ENCODE results near the gene TBC1D10A.

Gene TBC1D10A

GRCh38 chr22:30265131-30265720, 61.5 kb downstream of the TBC1D10A start:
- no peak for DNase-seq

- no peak for DNase-seq
These were observed 62.9 kb downstream of the TBC1D10A start for GRCh38 chr22:30263883-30264282.

- DNase-seq, result no peak
These were observed 63.6 kb downstream of the TBC1D10A start for GRCh38 chr22:30262917-30263741.

- DNase-seq, result no peak
These were observed 64.6 kb downstream of the TBC1D10A start for GRCh38 chr22:30262112-30262511.

- DNase-seq, result no peak
These were observed 65.6 kb downstream of the TBC1D10A start for GRCh38 chr22:30261134-30261533.

- no peak for DNase-seq
These were observed 66.1 kb downstream of the TBC1D10A start for GRCh38 chr22:30260682-30261081.

GRCh38 chr22:30260276-30260675, 66.5 kb downstream of the TBC1D10A start:
- DNase-seq, result no peak

GRCh38 chr22:30254314-30254713, 72.4 kb downstream of the TBC1D10A start:
- no peak for DNase-seq

GRCh38 chr22:30253205-30253852, 73.4 kb downstream of the TBC1D10A start:
- DNase-seq, result no peak

- no peak for DNase-seq
These were observed 74.1 kb downstream of the TBC1D10A start for GRCh38 chr22:30252411-30253204.

- DNase-seq, result no peak
These were observed 75.0 kb downstream of the TBC1D10A start for GRCh38 chr22:30251711-30252110.

- no peak for DNase-seq
These were observed 76.0 kb downstream of the TBC1D10A start for GRCh38 chr22:30250661-30251267.

- no peak for DNase-seq
These were observed 76.6 kb downstream of the TBC1D10A start for GRCh38 chr22:30250039-30250565.

- DNase-seq, result no peak
These were observed 77.4 kb downstream of the TBC1D10A start for GRCh38 chr22:30249049-30250038.

- no peak for DNase-seq
These were observed 78.3 kb downstream of the TBC1D10A start for GRCh38 chr22:30248484-30248883.

GRCh38 chr22:30247974-30248373, 78.8 kb downstream of the TBC1D10A start:
- DNase-seq, result no peak

GRCh38 chr22:30247561-30247960, 79.2 kb downstream of the TBC1D10A start:
- no peak for DNase-seq

GRCh38 chr22:30246814-30247376, 79.8 kb downstream of the TBC1D10A start:
- DNase-seq, result no peak

- no peak for DNase-seq
These were observed 80.5 kb downstream of the TBC1D10A start, which contains the start of gene LIF for GRCh38 chr22:30245985-30246813. TSS of gene LIF (minus strand) at chr22:30246759. CDS start at chr22:30246695, 64 bp downstream.

All from NCI-H2081 treated with DMSO at 0.1 percent for 48 hours (cell line).